DMS 273 (cell line): Measurements from ENCODE around the gene PTPRN2.

ENCODE experiments used
- DNase-seq: peaks from one replicate; lab custom pipeline; 2025; ENCODE audit not compliant: unreplicated experiment; lab: John Stamatoyannopoulos, UW

PTPRN2 gene

DNA sequence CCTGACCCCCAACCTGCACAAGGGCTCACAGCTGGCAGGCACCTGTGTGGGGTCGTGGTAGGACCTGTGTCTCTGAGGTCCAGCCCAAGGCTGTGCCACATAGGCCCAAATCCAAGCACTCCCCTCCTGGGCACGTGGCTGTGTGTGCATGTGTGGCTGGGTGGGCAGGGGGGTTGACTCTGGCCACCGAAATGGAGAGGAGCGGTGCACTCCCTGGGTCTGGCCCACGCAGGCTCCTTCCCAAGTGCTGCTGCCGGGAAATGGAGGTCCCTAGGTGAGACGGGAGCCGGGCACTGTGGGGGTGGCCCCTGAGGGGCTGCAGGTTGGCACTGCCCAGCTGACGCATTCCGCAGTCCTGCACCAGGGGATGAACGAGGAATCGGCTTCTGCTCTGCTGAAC, 722.7 kb downstream of the PTPRN2 start:
- no peak for DNase-seq

DNA sequence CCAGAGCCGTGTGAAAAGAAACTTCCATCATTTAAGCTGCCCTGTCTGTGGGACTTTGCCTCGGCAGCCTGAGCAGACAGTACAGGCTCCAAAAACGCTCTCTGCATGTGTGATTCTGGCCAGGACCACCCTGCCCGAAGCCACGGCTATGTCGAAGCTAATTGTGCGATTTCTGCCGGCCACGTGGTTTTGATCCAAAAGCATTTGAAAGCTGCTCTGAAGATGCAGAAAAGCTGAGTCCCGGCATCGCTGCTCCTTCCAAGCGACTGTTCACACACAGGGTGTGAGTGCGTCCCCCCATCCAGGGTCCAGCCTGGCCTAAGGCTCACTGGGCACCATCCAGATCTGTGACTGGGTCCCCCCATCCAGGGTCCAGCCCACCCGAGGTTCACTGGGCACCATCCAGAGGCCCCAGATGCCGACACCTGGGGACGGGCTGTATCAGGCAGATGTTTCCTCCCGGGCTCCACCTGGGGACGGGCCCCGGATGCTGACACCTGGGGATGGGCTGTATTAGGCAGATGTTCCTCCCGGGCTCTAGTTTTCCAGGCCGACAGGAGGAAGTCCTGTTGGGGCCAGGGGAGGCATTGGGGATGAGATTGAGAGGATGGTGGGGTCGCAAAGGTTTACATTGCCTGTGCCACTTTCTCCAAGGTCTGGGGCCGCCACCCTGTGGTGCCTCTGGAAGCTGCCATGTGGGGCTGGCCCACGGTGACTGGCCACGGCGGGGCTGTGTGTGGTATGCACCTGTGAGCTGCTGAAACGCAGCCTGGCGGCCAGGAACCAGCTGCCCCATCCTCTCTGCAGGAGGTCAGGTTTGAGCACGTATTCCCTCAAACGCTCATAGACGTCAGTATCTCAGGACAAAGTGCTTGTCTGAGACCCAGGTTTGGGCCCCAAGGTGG, 723.5 kb downstream of the PTPRN2 start:
- no peak for DNase-seq

DNA sequence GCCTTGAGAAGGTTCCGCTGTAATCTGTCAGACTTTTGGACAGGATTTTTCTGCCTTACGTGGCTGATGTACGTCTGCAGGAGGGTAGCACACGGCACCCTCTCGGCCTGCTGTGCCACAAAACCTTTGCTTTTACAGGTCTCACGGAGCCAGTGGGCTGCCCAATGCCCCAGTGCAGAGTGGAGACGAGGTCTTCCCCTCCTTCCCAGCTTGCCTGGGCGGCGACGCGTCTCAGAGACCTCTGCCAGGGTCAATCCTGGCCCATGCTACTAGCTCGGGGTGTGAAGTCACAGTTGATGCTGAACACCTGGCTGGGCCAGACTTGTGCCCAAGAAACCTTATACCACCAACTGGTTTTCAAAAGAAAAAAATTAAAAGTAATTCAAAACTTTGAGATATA, 724.4 kb downstream of the PTPRN2 start:
- DNase-seq = no peak

DNA sequence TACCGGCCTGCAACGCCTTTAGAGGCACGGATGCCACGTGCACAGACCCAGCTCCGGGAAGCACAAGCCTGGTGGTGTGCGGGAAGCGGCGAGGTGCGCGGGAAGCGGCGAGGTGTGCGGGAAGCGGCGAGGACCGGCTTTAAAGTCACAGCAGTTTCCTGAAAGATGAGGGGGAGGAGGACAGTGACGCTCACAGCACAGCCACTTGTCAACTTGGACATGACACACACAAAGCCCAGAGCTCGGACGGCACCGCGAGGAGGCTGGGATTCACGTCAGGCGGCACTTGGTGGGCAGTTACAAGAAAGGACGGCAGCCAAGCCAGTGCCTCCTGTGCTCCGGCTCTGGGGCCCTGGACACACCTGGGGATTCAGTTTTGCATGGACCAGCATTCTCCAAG, 724.9 kb downstream of the PTPRN2 start:
- no peak for DNase-seq

DNA sequence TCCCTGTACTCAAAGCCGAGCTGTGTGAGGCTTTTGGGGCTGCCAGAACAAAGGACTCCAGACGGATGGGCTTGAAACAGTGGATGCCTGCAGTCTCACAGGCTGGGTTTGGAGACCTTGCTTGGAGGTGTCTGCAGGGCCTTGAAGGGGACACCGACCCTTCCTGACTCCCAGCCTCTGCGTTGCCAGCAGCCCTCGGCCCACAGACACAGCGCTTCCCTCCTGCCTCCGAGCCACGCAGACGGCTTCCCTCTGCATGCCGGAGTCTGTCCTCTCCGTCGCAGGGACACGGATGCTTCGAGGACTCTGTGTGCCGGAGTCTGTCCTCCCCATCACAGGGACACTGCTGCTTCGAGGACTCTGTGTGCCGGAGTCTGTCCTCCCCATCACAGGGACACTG, 726.1 kb downstream of the PTPRN2 start:
- no peak for DNase-seq

DNA sequence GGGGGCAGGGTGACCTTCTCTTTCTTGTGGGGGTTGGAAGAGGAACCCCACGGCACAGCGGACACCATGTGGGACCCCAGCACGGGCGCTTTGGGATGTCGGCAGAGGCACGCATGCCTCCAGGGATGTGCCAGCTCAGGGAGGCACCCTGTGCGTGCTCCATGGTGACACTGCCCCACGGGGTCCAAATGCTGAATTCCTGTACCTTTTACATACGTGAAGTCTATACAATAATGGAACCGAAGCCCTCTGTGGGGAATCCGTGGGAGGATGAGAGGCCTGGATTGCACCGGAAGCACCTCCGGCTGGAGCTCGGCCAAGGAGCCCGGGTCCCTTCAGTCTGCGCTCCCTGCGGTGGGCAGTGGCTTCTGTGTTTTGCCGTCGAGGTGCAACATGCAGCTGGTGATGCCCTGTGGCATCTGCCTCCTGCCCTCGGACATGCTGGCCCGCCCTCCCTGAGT, 726.6 kb downstream of the PTPRN2 start:
- DNase-seq = no peak

DNA sequence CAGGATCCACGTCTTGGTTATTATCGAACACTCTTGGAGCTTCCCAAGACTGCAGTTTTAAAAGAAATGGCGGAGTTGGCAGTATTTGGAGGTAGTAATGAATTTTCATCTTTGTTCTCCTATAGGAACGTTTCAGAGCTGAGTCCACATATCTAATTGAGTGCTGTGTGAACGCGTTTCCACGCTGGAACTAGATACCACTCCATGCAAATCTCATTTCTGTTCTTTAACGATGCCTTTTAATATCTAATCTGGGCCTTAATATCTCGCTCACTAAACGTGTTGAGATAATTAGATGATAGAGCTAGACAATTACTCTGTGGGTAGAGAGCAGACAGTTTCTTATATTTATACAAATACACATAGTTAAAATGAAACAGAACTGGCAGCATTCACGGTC, 727.2 kb downstream of the PTPRN2 start:
- no peak for DNase-seq

DNA sequence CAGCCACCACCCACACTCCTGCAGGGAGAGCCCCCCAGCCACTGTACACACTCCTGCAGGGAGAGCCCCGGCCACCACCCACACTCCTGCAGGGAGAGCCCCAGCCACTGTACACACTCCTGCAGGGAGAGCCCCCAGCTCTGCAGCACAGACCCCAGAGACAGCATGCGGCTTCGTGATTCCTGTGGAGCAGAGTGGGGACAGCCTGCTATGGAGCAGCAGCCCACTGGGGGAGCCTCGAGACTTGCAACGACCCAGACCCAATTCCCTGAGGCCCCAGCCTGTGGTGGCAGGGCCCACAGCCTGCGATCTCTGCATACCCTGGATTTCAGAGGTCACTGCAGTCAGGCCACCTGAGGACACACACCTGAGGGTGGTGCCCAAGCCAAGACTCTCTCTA, 727.7 kb downstream of the PTPRN2 start:
- no peak for DNase-seq

DNA sequence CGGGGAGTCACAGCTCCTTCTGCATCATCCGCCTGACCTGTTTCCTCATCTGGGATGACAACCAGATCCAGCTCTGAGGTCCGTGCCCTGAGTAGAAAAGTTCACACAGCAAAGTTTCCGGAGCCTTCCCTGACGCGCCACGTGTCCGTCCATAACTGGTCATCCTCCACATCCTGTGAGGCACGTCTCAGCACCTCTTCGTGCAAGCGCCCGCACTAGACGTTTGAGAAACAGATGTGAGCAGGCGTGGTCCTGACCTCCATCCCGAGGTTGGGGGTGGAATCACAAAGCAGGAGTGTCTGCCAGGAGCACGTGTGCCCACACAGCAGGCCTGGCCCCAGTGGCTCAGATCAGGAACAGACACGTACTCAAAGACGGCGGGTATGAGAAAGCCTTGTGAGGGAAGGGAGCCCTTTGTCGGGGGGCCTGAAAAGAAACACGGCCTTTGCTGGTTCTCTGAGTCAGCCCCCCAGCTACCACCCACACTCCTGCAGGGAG, 730.0 kb downstream of the PTPRN2 start:
- no peak for DNase-seq

DNA sequence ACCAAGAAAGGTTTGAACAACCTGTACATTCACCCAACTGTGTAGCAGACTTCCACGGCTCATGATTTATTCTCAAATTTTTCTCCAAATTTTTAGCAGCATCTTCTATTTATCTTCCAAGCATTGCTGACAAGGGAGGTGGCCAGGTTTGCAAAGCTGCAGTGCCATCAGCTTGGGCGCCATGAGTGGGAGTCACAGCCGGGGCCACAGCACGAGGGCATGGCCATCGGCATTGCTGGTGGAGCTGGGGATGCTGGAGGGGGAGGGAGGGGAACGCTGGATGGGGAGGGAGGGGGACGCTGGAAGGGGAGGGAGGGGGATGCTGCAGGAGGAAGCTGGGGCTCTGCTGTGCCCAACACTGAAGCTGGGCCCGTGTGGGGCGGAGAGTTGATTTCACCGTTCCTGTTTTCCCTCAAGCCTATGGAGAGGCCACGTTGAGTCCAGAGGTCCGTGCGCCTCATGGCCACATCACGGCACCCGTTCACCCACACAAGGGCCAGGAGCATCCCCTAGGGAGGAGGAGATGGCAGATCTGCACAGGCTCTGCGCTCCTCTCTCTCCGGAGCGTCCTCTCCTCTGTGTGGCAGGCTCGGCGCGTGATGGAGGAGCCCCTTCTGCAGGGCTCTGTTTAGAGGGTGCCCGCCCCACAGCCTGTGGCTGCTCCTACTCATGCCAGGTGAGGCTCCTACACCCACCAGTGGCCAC, 730.6 kb downstream of the PTPRN2 start:
- DNase-seq = no peak

DNA sequence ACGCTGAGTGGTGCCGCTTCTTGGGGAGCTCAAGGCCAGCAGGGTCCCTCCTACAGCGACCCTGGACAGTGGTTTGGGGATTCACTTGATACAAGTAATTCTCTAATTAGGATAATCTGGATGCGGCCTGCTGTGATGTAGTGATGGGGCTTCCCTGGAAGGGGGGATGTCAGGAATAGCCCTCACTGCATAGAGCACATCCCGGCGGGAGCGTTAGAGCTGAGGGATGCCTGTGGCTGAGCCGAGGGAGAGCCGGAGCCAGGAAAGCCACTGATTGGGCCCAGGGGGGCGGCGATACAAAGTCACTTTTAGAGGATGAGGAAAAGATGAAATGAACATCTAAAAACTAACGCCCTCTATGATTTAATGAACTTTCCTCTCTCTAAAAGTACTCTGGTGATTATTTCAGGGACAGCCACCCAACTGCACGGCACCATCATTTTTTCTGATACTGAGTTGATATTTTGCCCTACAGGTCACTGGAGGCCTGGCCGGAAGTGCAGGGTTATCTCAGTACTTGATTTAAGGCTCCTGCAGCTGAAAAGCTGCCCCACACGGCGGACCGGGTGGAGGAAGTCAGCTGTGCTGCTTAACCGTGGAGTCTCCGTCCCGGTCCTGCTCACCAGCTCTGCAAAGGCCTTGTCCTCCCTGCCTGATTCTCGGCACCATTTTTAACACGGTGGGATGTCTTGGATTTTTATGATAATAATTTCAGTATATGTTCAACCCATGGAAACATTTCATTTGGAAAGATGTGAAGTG, 732.0 kb downstream of the PTPRN2 start:
- DNase-seq = no peak

DNA sequence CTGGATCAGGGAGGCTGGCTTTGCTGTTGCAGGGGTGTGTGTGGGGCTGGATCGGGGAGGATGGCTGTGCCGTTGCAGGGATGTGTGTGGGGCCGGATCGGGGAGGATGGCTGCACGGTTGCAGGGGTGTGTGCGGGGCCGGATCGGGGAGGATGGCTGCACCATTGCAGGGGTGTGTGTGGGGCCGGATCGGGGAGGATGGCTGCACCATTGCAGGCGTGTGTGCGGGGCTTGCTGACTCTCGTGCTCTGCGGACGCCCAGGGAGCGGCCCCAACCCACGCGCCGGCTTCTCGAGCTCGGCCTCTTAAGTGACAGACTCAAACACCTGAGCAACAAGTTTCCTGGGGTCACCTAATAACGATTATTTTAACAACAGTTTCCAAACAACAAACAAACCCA, 732.6 kb downstream of the PTPRN2 start:
- DNase-seq = no peak

DNA sequence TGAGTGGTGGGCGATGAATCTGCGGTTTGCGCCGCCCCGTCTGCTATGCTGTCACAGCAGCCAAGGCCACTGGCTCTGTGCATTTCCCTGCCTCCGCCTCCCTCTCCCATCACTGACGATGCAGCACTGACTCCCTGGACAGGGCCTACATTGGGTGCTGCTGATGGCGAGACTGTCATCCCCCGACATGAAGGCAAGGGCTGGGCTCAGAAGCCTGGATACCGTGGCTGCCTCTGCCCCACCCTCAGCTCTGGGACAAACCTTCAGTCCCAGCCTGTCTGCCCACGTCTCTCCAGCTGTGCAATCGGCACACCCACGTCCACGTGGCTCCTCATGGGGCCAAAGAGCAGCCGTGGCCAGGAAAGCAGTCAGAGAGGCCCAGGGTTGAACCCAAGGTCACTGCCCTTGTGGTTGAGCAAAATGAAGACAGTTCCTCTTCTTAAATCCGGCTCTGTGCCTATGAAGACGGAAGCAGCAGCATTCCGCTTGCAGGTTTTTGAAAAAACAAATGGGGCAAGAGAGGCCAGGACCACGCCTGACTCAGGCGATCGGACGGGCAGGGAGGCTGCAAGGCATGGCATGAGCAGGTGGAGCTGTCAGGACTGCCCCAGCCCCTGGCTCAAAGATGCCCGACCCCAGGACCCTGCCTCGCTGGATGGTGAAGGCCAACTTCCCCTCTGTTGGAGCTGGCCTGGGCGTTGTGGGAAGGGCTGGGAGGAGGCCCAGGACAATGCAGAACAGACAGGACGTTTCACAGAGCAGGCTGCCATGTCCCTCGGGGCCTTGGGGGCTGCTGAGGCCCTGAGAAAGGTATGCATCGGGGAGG, 733.3 kb downstream of the PTPRN2 start:
- DNase-seq = no peak

DNA sequence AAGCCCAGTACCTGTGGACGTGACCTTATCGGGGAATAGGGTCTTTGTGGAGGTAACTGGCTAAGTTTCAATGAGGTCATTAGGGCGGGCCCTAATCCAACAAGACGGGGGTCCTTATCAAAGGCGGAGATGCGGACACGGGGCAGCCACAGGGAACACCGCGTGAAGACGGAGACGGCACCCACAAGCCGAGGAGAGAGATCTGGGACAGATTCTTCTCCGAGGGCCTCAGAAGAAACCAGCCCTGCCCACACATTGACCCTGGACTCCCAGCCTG, 733.9 kb downstream of the PTPRN2 start:
- no peak for DNase-seq

DNA sequence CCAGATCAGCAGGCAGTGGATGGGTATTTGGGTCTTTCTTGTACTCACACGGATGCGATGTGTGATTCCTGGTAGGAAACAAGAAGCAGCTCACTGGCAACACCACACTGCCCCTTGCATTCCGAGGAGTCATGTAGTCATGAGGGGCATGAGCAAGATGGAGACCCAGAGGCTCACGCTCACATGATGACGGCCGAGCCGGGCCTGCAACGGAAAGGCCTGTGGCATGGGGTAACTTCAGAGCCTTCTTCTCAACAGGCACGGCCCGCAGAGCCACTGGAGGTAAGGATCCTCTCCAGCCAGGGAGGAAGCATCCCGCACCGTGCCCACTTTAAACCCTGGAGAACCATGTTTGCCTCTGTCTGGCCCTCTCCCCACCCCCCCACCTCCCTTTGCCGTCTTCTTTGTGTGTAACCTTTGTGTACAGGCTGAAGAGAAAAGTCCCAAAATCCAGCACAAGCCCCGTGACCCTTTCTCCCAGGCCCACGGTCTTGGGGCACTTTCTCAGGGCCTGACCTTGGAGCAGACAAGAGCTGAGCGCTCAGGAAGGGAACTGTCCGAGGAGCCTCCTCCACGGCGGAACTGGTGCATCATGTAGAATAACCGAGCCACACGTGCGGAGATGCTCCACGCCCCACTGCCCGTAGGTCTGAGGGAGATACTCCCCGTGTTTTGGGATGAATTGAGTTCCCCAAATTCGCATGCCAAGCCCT, 734.4 kb downstream of the PTPRN2 start:
- no peak for DNase-seq

DNA sequence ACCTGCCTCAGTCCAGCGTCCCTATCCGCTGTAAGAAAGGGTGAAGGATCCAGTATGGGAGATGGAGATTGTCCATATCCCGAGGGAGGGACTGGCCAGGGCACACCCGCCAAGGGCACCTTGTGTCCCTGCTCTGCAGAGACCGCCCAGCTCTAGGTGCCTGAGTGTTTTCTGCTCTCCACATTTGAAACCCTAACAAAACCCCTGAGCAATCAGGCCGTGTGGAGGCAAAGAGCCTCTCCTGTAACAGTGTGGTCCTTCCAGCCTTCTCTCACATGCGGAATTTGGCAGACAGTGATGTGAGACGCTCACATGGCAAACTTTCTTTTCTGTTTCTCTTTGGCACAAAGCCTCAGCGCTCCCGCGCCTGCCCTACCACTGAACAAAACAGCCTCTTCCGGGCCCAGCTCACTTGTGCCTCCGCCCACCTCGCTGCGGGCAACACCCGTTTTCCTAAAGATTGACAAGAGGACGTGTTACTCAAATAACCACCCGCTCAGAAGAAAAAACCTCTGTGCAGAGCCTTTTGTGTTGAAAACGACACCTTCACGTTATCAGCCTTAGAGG, 736.0 kb downstream of the PTPRN2 start:
- DNase-seq = peak; percentile 37

DNA sequence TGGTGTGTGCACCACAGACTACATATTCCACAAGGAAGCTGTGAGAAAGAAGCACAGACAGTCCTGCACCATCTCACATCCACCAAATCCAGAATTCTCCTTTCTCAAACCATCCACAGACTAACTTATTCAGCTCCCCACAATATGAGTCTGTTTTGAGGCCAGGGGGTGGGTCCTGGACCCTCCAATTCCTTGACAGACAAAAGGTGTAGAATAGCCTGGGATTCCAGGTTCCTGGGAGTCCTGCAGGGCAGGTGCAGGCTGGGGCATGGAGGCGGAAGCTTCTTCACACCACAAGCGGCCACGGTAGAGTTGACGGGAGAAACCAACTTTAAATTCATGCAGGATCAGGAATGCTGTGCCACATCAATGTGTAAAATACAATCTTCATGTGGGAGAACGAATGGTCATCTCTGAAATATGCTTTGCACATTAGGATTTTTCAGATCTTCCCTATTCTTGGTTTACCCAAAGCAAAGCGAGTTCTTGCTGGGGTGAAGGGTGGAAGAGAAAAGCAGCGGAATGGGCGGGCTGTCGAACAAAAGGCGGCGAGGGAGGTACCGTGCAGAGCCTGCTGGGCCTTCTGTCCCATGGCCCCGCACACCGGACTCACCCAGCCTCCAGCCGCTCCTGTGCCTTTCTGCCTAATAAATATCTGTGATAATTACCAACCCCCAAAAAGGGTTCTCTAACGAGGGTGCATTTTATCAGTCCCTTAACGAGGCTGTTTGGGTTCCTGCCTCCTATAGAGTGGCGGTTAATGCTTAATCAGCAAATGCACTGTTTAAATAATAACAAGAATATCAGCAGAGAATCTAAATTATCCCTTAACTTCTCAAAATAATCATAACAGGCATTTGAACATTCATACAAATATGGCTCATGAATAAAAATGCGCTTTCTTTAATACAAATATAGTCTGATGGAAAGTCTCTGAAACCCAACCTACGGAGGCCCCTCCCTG, 736.9 kb downstream of the PTPRN2 start:
- DNase-seq = no peak

DNA sequence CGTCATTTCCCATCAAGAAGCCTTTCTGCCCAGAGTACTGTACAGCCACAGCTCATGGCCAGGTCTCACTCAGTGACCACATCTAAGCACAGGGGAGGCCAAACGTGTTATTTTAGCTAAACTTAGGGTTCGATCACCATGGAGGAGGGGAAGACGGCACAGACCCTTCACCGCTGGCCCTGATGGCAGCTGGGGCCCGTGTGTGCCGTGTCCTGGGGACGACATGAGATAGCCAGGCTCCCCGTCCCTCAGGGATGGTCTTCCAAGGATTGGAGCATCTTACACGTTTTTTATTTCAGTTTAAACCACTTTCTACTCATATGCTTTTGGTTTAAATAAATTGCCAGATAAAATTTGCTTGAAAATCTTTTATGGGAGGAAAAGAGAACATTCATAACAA, 737.9 kb downstream of the PTPRN2 start:
- DNase-seq = no peak

DNA sequence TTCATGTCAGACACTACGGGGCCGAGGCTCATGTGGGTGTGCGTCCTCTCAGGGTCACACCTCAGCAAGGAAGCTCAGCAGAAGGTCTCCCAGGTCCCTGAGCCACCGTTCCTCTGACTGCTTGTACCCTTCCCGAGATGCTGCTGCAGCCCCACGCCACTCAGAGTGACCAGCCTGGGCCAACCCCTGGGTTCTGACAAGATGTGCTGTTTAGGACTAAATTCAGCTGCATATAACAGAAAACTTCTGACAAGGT, 738.4 kb downstream of the PTPRN2 start:
- no peak for DNase-seq
